HG03432 (cell line): ENCODE measurements around the gene ITPKA.

Experiments
- ATAC-seq: cut with Tn5 transposase; IDR thresholded peaks from one replicate; pipeline ENCODE4 v1.9.1; 2021; ENCODE audit warnings: mild to moderate bottlenecking, moderate library complexity; ENCODE audit not compliant: unreplicated experiment

The ITPKA gene

GRCh38 chr15:41507820-41508290 is 14.2 kb downstream of the ITPKA start:
- no peak for ATAC-seq

GRCh38 chr15:41510728-41511127 is 17.1 kb downstream of the ITPKA start:
- no peak for ATAC-seq

DNA sequence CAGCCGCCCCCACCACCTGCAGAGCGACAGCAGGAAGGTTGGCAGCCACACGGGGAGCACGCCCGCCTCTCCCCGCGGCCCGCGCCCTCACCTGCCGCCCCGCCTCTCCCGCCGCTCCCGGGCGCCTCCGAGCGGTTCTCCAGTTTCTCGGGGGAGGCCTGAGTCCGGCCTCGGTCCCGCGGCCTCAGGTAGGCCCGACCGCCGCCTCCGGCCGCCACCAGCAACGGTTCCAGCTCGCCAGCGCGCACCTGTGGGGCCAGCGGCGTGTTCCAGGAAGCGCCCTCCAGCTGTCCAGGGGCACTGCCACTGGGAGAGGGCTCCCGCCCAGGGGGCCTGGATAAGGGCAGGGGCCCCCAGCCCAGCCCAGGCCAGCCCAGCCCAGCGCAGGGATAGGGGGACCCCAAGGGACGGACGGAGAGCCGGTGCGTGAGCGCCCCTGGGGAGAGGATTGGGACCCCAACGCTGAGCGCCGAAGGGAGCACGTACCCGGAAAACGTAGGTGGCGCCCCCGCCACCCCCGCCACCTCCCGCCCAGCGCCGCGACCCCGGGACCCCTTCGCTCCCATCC is 17.7 kb downstream of the ITPKA start:
- ATAC-seq = no peak

GRCh38 chr15:41511899-41512369 is 18.3 kb downstream of the ITPKA start:
- ATAC-seq = no peak

DNA sequence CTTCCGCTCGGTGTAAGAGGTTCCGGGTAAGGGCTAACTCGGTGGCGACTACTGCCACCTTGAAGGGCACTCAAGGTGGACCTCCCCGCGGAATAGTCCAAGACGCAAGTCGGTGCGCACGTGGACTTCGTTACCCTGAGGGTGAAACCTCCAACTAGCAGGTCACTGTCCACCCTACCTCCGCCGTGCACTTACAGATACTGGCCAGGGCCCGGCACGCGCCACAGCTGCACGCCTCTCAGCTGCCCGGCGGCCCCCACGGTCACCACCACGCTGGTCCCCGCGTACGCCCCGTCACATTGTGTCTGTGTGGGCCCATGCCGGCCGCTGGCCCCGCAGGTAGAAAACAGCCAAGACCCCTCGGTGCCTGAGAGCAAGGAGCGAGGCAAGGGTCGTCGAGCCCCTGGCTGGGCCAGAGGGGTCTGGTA is 18.9 kb downstream of the ITPKA start:
- ATAC-seq = peak; percentile 12

GRCh38 chr15:41512940-41513505 is 19.3 kb downstream of the ITPKA start:
- peak; percentile 35 for ATAC-seq

DNA sequence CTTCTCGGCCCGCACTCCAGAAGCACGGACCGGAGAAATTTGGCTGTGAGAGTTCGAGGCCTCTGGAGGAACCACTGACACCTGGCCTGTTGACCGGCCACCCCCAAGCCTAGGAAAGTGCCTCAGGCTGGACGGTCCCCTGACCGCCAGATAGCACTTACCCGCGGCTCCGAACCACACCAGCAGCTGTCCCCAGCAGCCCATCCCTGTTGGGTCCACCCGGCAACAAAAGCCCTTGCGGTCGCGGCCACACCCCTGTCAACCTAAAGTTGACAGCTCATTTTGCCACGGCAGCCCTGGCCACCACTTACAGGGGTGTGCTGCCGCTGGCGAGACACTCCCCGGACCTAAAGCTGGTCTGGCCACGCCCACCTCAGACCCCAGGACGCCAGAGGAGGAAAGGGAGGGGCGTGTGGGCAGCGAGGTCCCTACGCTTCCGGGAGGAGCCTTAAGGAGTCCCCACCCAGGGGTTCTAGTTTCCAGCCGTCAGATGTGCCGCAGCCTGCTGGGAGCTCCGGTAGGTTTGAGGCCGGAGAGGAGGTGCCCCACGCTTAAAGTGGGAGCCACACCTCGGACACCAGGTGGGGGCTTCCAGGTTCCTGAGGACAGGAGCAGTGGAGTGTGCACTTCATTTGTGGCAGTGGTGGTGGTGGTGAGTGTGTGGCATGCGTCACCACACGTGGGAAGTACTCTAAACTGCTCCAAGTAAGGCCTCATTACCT is 20.0 kb downstream of the ITPKA start, which contains the start of gene LTK:
Gene LTK (minus strand): TSS at position 322 of the 722 bp plus-strand sequence. CDS start 118 bp downstream, at position 204.
- no peak for ATAC-seq

GRCh38 chr15:41517895-41518449 is 24.3 kb downstream of the ITPKA start:
- no peak for ATAC-seq

DNA sequence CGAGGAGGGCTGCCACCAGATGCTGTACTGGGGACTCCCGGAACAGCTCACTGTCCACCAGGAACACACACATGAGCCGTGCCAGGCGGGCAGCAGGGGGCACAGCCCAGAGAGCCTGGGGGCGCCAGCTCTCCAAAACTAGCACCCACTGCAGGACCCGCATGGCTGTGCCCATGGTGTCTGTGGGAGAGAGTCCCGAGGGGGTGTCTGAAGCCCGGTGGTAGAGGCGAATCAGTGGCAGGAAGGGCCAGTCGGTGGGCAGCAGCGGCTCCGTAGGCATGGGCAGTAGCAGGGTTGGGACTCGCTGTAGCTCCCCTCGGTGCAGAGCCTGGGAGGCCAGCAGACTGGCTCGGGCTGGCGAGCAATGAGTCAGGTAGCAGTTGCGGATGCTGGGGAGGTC is 27.0 kb downstream of the ITPKA start:
- ATAC-seq = no peak

GRCh38 chr15:41521614-41522013 is 27.9 kb downstream of the ITPKA start:
- no peak for ATAC-seq

- no peak for ATAC-seq
Observed at GRCh38 chr15:41523097-41523496, 29.4 kb downstream of the ITPKA start.

- no peak for ATAC-seq
Observed at GRCh38 chr15:41530363-41530956, 36.8 kb downstream of the ITPKA start.

GRCh38 chr15:41535544-41535943 is 41.9 kb downstream of the ITPKA start:
- ATAC-seq = no peak

GRCh38 chr15:41536866-41537265 is 43.2 kb downstream of the ITPKA start:
- no peak for ATAC-seq

GRCh38 chr15:41543521-41543870 is 49.8 kb downstream of the ITPKA start:
- ATAC-seq = no peak

GRCh38 chr15:41544650-41545015 is 51.0 kb downstream of the ITPKA start:
- ATAC-seq = no peak

DNA sequence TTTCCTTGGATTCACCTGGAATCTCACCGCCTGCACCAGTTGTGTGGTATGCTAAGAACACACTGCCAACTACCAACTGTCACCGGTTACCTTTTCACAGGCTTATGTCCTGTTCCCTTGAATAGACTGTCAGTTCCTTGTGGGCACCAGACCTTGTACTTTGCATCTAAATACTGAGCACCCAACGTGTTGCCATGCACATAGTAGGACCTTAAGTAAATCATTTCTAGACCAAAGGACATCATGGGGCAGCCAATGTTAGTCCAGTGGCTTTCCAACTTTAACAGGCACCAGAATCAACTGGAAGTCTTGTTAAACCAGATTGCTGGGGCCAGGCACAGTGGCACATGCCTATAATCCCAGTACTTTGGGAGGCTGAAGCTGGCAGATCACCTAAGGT is 51.5 kb downstream of the ITPKA start:
- ATAC-seq = no peak

DNA sequence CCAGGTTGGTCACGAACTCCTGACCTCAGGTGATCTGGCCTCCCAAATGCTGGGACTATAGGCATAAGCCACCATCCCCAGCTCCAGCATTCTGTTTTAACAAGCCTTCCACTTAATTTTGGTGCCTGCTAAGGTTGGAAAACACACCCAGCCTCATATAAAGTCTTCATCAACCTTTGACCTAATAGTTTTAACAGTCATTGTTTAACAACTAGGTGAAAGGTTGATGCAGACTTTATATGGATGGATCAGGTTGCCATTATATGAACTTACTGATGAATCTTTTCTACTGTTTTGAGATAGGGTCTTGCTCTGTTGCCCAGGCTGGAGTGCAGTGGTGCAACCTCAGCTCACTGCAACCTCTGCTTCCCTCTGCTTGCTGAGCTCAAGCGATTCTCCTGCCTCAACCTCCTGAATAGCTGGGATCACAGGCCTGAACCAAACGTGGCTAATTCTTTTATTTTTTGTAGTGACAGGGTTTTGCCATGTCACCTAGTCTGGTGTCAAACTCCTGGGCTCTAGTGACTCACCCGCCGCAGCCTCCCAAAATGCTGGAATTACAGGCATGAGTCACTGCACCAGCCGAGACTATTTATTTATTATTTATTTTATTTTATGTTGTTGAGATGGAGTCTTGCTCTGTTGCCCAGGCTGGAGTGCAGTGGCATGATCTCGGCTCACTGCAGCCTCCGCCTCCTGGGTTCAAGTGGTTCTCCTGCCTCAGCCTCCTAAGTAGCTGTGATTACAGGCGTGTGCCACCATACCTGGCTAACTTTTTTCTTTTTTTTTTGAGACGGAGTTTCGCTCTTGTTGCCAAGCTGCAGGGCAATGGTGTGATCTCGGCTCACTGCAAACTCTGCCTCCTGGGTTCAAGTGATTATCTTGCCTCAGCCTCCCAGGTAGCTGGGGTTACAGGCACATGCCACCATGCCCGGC is 53.4 kb downstream of the ITPKA start:
- no peak for ATAC-seq

- no peak for ATAC-seq
Observed at GRCh38 chr15:41550066-41550775, 56.5 kb downstream of the ITPKA start.
